HL-60/S4 treated with retinoic acid at 250 ng/mL for 4 days and 3 days (cell line): ENCODE measurements around the gene CGRRF1.

ENCODE experiments used
- in situ Hi-C: fragments of 300-500 bp; cut with MboI; formaldehyde crosslinking; loops from 2 replicates; pipeline ENCODE4 v1.7.0; 2022; ENCODE audit warnings: low sequenced_read_pairs

The CGRRF1 gene

GRCh38 chr14:54570631-54571415 lies 61.1 kb downstream of the CGRRF1 start:
- in situ Hi-C loops: loop anchor here (25.0 kb wide), 1 partner anchor 241 kb away; no protein-coding TSS in a partner anchor

DNA sequence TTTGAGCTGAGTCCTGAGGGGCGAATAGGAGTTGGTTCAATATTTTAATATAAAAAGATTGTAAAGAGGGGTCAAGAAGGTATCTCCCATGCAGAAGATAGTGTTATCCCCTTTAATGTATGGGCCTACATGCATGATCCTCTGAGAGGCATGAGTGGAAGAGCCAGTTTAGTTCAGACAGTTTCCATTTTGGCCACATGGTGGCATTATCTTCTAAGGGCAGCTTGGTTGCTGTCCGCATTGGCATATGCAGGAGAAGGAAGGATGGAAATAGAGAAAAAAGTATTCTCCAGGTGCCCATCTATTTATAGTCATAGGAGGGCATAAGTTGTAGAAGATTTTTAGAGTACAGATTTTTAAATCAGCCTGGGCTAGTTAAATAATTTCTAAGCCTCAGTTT lies 62.6 kb downstream of the CGRRF1 start:
- in situ Hi-C loops: loop anchor here (25.0 kb wide), 1 partner anchor 240 kb away; no protein-coding TSS in a partner anchor

DNA sequence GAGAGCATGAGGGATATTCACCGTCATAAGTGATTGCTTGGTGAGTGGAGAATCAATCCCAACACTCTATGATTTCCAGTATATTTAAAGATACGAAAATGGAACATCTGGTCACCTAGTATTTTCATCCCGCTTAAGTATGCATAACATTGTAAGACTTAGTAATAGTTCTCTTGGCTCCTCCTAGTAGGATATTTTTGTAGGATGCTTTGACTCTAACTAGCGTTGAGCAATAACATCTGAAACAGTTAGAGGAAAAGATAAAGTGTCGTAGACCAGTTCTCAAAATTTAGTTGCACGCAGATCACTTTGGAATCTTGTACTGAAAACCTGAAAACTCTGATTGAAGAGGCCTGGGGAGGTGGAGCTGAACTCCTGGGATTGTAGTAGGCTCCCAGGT lies 64.8 kb downstream of the CGRRF1 start:
- in situ Hi-C loops: loop anchor here (25.0 kb wide), 1 partner anchor 238 kb away; no protein-coding TSS in a partner anchor

DNA sequence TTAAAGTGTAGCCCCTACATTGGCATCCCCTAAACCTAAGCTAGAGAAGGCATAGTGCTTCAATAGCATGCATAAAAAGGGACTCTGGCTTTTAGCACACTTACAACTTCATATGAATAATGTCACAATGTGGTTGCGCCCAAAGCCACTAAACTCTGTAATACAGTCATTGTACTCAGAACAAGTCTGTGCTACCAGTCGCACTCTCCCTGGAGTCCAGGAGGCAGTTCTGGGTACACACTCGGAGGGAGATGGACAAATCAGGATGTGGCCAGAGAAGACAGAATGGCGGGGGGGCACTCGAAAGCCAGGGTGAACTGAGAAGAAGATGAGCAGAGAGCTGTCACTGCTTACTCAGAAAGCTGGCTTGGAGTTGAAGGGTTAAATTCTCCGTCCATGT lies 67.8 kb downstream of the CGRRF1 start:
- in situ Hi-C loops: no loop called here

DNA sequence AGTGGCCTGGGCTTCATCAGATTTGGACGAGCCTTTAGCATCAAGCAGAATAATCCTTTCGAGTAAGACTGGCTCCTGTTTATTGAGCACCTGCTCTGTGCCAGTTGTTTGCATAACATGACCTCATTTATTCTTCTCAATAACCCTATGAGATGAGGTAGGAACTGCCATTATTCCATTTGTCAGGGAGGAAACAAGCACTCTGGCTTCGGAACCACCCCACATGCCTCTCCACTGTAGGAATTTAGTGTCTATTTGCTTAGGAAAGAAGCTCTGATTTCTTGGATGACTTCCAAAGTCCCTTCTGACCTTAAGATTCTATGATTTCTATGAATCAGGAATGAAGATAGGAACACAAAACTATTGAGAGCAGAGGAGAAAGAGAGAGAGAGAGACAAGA lies 68.3 kb downstream of the CGRRF1 start:
- in situ Hi-C loops: no loop called here

DNA sequence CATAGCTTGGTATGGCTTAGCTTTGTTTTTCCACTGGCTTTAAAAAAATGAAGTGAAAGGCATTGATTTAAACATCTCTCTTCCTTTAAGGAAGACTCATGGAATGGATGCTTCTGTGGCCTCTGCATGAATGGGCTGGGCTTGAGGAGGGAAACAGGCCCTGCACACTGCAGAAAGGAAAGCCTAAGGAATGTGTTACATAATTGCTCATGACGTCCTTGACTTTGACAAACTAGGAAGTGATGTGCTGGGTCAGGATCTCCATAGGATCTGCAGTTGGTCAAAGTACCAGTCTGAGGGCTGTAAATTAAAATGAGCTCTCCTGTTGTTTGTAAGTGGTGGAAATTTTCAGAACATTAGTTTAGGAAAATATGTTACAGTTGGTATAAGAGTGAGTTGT lies 69.9 kb downstream of the CGRRF1 start:
- in situ Hi-C loops: no loop called here

GRCh38 chr14:54580933-54581332 lies 71.2 kb downstream of the CGRRF1 start:
- in situ Hi-C loops: no loop called here

DNA sequence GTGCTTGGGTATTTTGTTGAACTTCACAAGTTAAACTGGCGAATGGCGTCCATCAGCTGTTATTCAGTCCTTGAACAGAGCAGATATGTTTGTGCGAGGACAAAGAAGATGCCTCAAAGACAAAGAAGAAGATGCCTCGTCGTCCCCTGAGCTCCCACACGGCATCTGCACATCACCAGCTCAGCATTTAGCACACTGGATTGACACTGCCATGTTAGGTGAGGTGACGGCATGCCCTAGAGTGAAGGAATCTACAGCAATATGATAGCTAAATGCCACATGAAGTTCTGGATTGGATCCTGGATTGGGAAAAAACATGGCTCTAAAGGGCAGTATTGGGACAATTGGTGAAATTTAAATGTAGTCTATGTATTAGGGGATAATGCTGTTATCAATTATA lies 72.6 kb downstream of the CGRRF1 start:
- in situ Hi-C loops: no loop called here

GRCh38 chr14:54584097-54584496 lies 74.4 kb downstream of the CGRRF1 start:
- in situ Hi-C loops: no loop called here

GRCh38 chr14:54585214-54585613 lies 75.5 kb downstream of the CGRRF1 start:
- in situ Hi-C loops: no loop called here
